HT1080 (cell line): Measurements from ENCODE around the gene PFDN4. TPM values are rescaled to one million over a fixed set of nuclear protein-coding genes. Genes with fewer than 3 reads are reported as not detected.
A peak's percentile ranks its signal among the peaks of the same experiment; 100 is the strongest.

Experiments used
- DNase-seq: peaks from one replicate; pipeline ENCODE4 v3.0.0-alpha.2; 2015; ENCODE audit warnings: low read depth
- total RNA-seq: library from RNA; depleted of rRNA; stranded (reverse); fragments of >200 nt; shearing (Covaris generic); gene quantifications from 2 replicates; pipeline ENCODE4 v1.2.3, GENCODE V29; 2014

The PFDN4 gene
- total RNA-seq, 1 experiment from 2014 or later: 57.7 TPM

- no peak for DNase-seq
These were observed 34.0 kb upstream of the PFDN4 start, which contains the start of gene CYP24A1 for GRCh38 chr20:54173653-54174456. TSS of gene CYP24A1 (minus strand) at chr20:54173986. CDS start at chr20:54173579, 407 bp downstream.

- DNase-seq: no peak
These were observed 33.3 kb upstream of the PFDN4 start for GRCh38 chr20:54174457-54175175.

GRCh38 chr20:54176610-54177009 lies 31.3 kb upstream of the PFDN4 start:
- peak; percentile 61 for DNase-seq

- DNase-seq: no peak
These were observed 30.5 kb upstream of the PFDN4 start for GRCh38 chr20:54177378-54177777.

GRCh38 chr20:54178256-54178655 lies 29.6 kb upstream of the PFDN4 start:
- no peak for DNase-seq

GRCh38 chr20:54179946-54180345 lies 27.9 kb upstream of the PFDN4 start:
- DNase-seq: no peak

- DNase-seq: no peak
These were observed 27.0 kb upstream of the PFDN4 start for GRCh38 chr20:54180931-54181330.

GRCh38 chr20:54184071-54184470 lies 23.8 kb upstream of the PFDN4 start:
- no peak for DNase-seq

- DNase-seq: no peak
These were observed 22.8 kb upstream of the PFDN4 start for GRCh38 chr20:54184904-54185626.

- no peak for DNase-seq
These were observed 19.6 kb upstream of the PFDN4 start for GRCh38 chr20:54188132-54188849.

- no peak for DNase-seq
These were observed 18.3 kb upstream of the PFDN4 start for GRCh38 chr20:54189630-54190029.

GRCh38 chr20:54190217-54190616 lies 17.7 kb upstream of the PFDN4 start:
- DNase-seq: no peak

- DNase-seq: no peak
These were observed 14.1 kb upstream of the PFDN4 start for GRCh38 chr20:54193817-54194216.

- DNase-seq: peak; percentile 40
These were observed 13.0 kb upstream of the PFDN4 start for GRCh38 chr20:54194724-54195438.

GRCh38 chr20:54195483-54196472 lies 12.1 kb upstream of the PFDN4 start:
- DNase-seq: no peak

GRCh38 chr20:54197621-54198604 lies 10.0 kb upstream of the PFDN4 start:
- DNase-seq: peak; percentile 65

GRCh38 chr20:54199283-54199682 lies 8.6 kb upstream of the PFDN4 start:
- DNase-seq: no peak

GRCh38 chr20:54199721-54200176 lies 8.1 kb upstream of the PFDN4 start:
- DNase-seq: peak; percentile 80
